ENCODE measurements around the gene PIP4K2A.

GRCh38 chr10:22722626-22723169 is 8.3 kb upstream of the PIP4K2A start:
- TF ChIP-seq, protein P1, sequence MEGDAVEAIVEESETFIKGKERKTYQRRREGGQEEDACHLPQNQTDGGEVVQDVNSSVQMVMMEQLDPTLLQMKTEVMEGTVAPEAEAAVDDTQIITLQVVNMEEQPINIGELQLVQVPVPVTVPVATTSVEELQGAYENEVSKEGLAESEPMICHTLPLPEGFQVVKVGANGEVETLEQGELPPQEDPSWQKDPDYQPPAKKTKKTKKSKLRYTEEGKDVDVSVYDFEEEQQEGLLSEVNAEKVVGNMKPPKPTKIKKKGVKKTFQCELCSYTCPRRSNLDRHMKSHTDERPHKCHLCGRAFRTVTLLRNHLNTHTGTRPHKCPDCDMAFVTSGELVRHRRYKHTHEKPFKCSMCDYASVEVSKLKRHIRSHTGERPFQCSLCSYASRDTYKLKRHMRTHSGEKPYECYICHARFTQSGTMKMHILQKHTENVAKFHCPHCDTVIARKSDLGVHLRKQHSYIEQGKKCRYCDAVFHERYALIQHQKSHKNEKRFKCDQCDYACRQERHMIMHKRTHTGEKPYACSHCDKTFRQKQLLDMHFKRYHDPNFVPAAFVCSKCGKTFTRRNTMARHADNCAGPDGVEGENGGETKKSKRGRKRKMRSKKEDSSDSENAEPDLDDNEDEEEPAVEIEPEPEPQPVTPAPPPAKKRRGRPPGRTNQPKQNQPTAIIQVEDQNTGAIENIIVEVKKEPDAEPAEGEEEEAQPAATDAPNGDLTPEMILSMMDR (IDR thresholded peaks at IDR 0.05) = no peak
- no peak for TF ChIP-seq POLR2A (IDR thresholded peaks at IDR 0.05)
